HG03135 (cell line): ENCODE results near the gene CSF1R.

Source experiments
- ATAC-seq: cut with Tn5 transposase; IDR thresholded peaks from one replicate; pipeline ENCODE4 v1.9.1; 2021; ENCODE audit warnings: mild to moderate bottlenecking, moderate library complexity; ENCODE audit not compliant: unreplicated experiment

CSF1R gene

GRCh38 chr5:150121448-150122157, 35.2 kb upstream of the CSF1R start:
- no peak for ATAC-seq

GRCh38 chr5:150120617-150121447, 34.5 kb upstream of the CSF1R start:
- ATAC-seq, result no peak

GRCh38 chr5:150120062-150120441, 33.7 kb upstream of the CSF1R start:
- no peak for ATAC-seq

- no peak for ATAC-seq
Measured at GRCh38 chr5:150119421-150120061, 33.2 kb upstream of the CSF1R start.

- no peak for ATAC-seq
Measured at GRCh38 chr5:150118561-150119229, 32.3 kb upstream of the CSF1R start.

GRCh38 chr5:150117945-150118560, 31.7 kb upstream of the CSF1R start:
- no peak for ATAC-seq

- ATAC-seq, result no peak
Measured at GRCh38 chr5:150116667-150117400, 30.5 kb upstream of the CSF1R start.

GRCh38 chr5:150114773-150115408, 28.5 kb upstream of the CSF1R start:
- no peak for ATAC-seq

- ATAC-seq, result no peak
Measured at GRCh38 chr5:150114102-150114641, 27.8 kb upstream of the CSF1R start.

GRCh38 chr5:150113047-150113744, 26.8 kb upstream of the CSF1R start:
- ATAC-seq, result no peak

GRCh38 chr5:150112201-150113046, 26.1 kb upstream of the CSF1R start:
- ATAC-seq, result no peak

- ATAC-seq, result no peak
Measured at GRCh38 chr5:150111122-150111521, 24.8 kb upstream of the CSF1R start.

GRCh38 chr5:150109921-150110320, 23.6 kb upstream of the CSF1R start:
- no peak for ATAC-seq

GRCh38 chr5:150108711-150109514, 22.6 kb upstream of the CSF1R start:
- no peak for ATAC-seq

- ATAC-seq, result no peak
Measured at GRCh38 chr5:150107909-150108447, 21.6 kb upstream of the CSF1R start.

- ATAC-seq, result no peak
Measured at GRCh38 chr5:150106674-150107426, 20.5 kb upstream of the CSF1R start.
